ENCODE results near the gene NIN. TPM values are rescaled to one million over a fixed set of nuclear protein-coding genes. Genes with fewer than 3 reads are reported as not detected.

The NIN gene
- total RNA-seq, 6 experiments from 2014 or later, result 43.7 to 66.3 (median 57.4) TPM

DNA sequence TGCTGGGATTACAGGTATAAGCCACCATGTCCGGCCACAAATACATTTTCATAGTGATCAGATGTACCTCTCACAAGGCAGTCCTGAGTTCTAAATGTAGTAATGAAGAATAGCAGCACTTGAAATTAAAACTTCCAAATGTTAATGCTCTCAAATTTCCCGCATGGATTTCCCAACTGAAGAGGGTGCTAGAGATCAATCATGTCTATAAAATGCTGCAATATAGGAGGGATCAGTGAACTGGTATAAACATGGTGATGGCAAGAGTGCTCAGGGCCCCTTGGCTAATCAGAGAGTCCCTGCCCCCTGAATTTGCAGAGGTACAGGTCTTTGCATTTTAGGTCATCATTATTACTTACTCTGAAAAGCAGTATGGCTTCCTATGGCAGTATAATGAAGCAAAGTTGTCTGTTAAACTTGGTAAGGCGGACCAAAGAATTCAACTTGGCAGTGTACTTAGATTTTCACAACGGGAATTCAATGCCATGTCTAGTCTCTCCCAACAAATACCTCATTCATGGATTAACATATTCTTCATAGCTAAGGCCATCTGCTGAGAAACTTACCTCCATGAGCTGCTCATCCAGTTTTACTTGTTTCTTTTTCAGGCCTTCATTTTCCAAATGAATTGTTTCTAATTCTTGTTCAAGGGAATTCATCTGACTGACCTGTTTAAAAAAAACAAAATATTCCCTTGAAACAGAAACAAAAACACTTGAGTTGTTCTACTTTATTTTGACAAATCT, 95.8 kb downstream of the NIN start:
- no peaks in the 10 kb centered on the region for H3K4me1 Mint-ChIP-seq (ENCODE audit: low read depth)
- no peak for DNase-seq

DNA sequence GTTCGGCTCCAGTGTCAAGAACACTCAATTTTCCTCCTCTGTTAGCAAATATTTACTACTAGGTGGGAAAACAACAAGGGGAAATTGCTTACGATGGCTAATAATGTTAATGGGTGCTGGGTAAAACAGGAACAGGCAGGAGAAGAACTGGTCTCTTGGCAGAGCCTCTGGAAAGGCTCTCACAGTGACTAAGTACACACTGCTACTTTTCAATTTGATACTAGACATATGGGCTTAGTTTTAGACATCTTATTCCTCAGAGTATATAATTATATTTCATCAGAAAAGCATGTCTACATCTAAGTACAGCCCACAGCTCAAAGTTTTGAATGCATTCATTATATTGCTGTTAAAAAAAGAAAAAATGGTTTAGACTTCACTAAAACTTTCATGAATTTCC, 97.5 kb downstream of the NIN start:
- no peaks in the 10 kb centered on the region for H3K4me1 Mint-ChIP-seq (ENCODE audit: low read depth)
- TF ChIP-seq, protein P1, sequence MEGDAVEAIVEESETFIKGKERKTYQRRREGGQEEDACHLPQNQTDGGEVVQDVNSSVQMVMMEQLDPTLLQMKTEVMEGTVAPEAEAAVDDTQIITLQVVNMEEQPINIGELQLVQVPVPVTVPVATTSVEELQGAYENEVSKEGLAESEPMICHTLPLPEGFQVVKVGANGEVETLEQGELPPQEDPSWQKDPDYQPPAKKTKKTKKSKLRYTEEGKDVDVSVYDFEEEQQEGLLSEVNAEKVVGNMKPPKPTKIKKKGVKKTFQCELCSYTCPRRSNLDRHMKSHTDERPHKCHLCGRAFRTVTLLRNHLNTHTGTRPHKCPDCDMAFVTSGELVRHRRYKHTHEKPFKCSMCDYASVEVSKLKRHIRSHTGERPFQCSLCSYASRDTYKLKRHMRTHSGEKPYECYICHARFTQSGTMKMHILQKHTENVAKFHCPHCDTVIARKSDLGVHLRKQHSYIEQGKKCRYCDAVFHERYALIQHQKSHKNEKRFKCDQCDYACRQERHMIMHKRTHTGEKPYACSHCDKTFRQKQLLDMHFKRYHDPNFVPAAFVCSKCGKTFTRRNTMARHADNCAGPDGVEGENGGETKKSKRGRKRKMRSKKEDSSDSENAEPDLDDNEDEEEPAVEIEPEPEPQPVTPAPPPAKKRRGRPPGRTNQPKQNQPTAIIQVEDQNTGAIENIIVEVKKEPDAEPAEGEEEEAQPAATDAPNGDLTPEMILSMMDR (IDR thresholded peaks at IDR 0.05), result no peak
- peaks cover 31% of the 10 kb centered on the region for H3K36me3 Mint-ChIP-seq (ENCODE audit: low read depth)
- no peak for DNase-seq
- H3K9me3 Mint-ChIP-seq, result no peaks in the 10 kb centered on the region
- H3K27me3 Mint-ChIP-seq (ENCODE audit: insufficient read depth), result no peaks in the 10 kb centered on the region
- H3K4me3 Mint-ChIP-seq, result no peak overlapping the region
- H3K27ac Mint-ChIP-seq, result no peak overlapping the region

More for the DNA sequence above, 95.8 kb downstream of the NIN start:
- no peak overlapping the region for H3K27ac Mint-ChIP-seq
- TF ChIP-seq, protein P1 (IDR thresholded peaks at IDR 0.05), result peak; percentile 41
- H3K36me3 Mint-ChIP-seq (ENCODE audit: low read depth), result peaks cover 20% of the 10 kb centered on the region
- H3K9me3 Mint-ChIP-seq, result no peaks in the 10 kb centered on the region
- H3K27me3 Mint-ChIP-seq (ENCODE audit: insufficient read depth), result no peaks in the 10 kb centered on the region
- H3K4me3 Mint-ChIP-seq, result no peak overlapping the region

DNA sequence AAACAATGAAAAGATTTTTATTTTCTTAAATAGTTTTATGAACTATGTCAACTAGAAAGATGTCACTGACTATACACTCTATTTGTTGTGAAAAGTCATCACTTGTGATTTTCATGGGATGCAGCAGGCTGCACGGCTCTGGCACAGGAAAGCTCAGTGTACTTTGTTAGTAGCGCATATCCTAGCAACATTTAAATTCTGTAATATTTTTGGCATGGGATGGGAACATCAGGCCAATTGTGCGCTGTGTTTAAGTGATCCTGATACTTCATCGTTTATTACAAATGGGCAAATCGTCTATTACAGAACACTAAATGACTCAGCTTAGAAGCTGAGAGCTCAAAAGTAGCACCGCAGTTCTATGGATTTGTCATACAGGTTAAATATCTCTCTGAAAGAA, 102.1 kb downstream of the NIN start:
- H3K36me3 Mint-ChIP-seq (ENCODE audit: low read depth), result peaks cover 59% of the 10 kb centered on the region
- no peak for DNase-seq

DNA sequence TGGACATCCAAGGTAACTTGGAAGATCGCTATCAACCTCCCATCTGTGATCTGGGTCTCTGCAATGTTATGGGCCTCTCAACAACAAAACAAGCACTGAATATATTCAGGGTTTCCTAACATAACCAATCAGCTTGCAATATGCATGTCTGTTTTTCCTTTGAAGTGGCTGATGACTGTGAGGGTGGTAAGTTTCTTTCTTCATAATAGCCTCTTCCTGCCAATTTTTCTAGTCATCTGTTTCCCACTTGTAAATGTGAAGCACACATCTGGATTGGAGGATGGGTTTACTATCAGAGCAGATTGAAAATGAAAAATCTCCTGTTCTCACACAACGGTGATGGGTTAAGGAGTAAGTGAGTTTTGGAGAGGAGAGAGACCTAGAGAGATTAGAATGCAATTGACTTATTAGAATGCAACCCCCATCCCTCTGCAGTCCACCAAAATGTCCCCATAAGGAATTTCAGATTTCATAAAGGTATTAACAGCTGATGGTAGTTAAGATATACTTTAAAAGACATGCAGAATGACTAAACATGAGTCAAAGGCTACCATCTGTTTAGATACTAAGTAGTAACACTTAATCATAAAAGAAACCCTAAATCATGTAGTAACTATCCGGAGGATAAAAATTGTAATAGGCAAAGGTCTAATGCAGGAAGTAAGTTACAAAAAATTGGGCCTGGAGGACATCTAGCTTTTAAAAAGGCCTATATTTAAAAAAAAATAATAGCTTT, 104.4 kb downstream of the NIN start:
- DNase-seq, result peak; percentile 63
- Mint-ChIP-seq H3K9me3 (no peaks in the 10 kb centered on the region), H3K36me3 (ENCODE audit: low read depth) (peaks cover 57% of the 10 kb centered on the region), H3K27me3 (ENCODE audit: insufficient read depth) (peaks cover 1% of the 10 kb centered on the region; the same call in 1 of the 2 replicates), H3K4me3 (peak overlapping the region; percentile 33), H3K4me1 (ENCODE audit: low read depth) (peaks cover 25% of the 10 kb centered on the region), H3K27ac (peak overlapping the region; percentile 56)
- TF ChIP-seq, protein P1 (IDR thresholded peaks at IDR 0.05), result no peak

More for the DNA sequence above, 102.1 kb downstream of the NIN start:
- H3K27ac Mint-ChIP-seq, result no peak overlapping the region
- H3K4me1 Mint-ChIP-seq (ENCODE audit: low read depth), result peaks cover 25% of the 10 kb centered on the region
- H3K27me3 Mint-ChIP-seq (ENCODE audit: insufficient read depth), result peaks cover 1% of the 10 kb centered on the region; the same call in 1 of the 2 replicates
- H3K4me3 Mint-ChIP-seq, result no peak overlapping the region
- TF ChIP-seq, protein P1 (IDR thresholded peaks at IDR 0.05), result no peak
- H3K9me3 Mint-ChIP-seq, result no peaks in the 10 kb centered on the region

DNA sequence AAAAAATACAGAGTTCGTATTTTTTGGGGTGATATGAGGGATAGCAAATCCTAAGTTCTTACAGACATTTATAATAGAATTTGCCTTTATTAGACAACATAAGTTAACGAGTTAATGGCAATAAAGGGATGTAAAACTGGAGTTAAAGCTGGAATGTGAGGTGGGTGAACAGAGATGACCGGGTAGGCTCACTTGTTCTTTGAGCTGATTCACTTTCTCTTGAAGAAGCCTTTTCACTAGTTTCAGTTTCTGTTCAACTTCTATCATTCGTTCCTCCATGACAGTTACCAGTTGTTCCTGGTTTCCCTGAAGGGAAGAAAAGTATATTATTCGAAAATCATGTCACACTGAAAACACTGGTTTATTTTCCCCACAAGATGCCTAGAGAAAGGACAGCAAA, 105.2 kb downstream of the NIN start:
- H3K36me3 Mint-ChIP-seq (ENCODE audit: low read depth), result peaks cover 57% of the 10 kb centered on the region
- peaks cover 1% of the 10 kb centered on the region; the same call in 1 of the 2 replicates for H3K27me3 Mint-ChIP-seq (ENCODE audit: insufficient read depth)
- H3K4me3 Mint-ChIP-seq, result no peak overlapping the region
- H3K27ac Mint-ChIP-seq, result peak overlapping the region; percentile 32
- no peaks in the 10 kb centered on the region for H3K9me3 Mint-ChIP-seq
- TF ChIP-seq, protein P1 (IDR thresholded peaks at IDR 0.05), result no peak
- H3K4me1 Mint-ChIP-seq (ENCODE audit: low read depth), result peaks cover 25% of the 10 kb centered on the region
- no peak for DNase-seq
